Measurements from ENCODE around the gene SSRP1. TPM values are rescaled to one million over a fixed set of nuclear protein-coding genes. Genes with fewer than 3 reads are reported as not detected.
"Not testable (repeated sequence)": the region's sequence is repeated elsewhere in the genome, so short reads cannot be mapped to it uniquely, and the experiment has no call there.

The SSRP1 gene
- total RNA-seq, result 51.6 and 58.3 TPM in 2 replicates

- DNase-seq (ENCODE audit: low read depth in 2 of 2), result peak; percentile 67 to 88
These were observed at the start of gene SSRP1 for GRCh38 chr11:57335343-57336110. Gene SSRP1 (minus strand): TSS chr11:57335892. CDS start chr11:57335121, 771 bp downstream.

GRCh38 chr11:57380975-57381374 lies 45.3 kb upstream of the SSRP1 start, which contains the start of gene PRG3:
Gene PRG3 (minus strand): TSS chr11:57381150. CDS start chr11:57380708, 442 bp downstream.
- DNase-seq (ENCODE audit: low read depth in 2 of 2), result no peak

GRCh38 chr11:57379732-57380131 lies 44.0 kb upstream of the SSRP1 start:
- DNase-seq (ENCODE audit: low read depth in 2 of 2), result peak in 1 of 2 donors; percentile 28

- DNase-seq (ENCODE audit: low read depth in 2 of 2), result no peak
These were observed 42.5 kb upstream of the SSRP1 start for GRCh38 chr11:57378186-57378585.

GRCh38 chr11:57377107-57377506 lies 41.4 kb upstream of the SSRP1 start:
- no peak for DNase-seq (ENCODE audit: low read depth in 2 of 2)

- no peak for DNase-seq (ENCODE audit: low read depth in 2 of 2)
These were observed 40.7 kb upstream of the SSRP1 start for GRCh38 chr11:57376095-57377090.

- no peak for DNase-seq (ENCODE audit: low read depth in 2 of 2)
These were observed 39.8 kb upstream of the SSRP1 start for GRCh38 chr11:57375490-57375889.

GRCh38 chr11:57374966-57375365 lies 39.3 kb upstream of the SSRP1 start:
- no peak for DNase-seq (ENCODE audit: low read depth in 2 of 2)

- no peak for DNase-seq (ENCODE audit: low read depth in 2 of 2)
These were observed 37.5 kb upstream of the SSRP1 start for GRCh38 chr11:57373146-57373545.

- no peak for DNase-seq (ENCODE audit: low read depth in 2 of 2)
These were observed 35.2 kb upstream of the SSRP1 start for GRCh38 chr11:57370941-57371340.

- peak in 1 of 2 donors; percentile 18 for DNase-seq (ENCODE audit: low read depth in 2 of 2)
These were observed 34.6 kb upstream of the SSRP1 start for GRCh38 chr11:57370251-57370650.

- DNase-seq (ENCODE audit: low read depth in 2 of 2), result no peak
These were observed 33.1 kb upstream of the SSRP1 start for GRCh38 chr11:57368845-57369232.

- peak in 1 of 2 donors; percentile 33 for DNase-seq (ENCODE audit: low read depth in 2 of 2)
These were observed 32.6 kb upstream of the SSRP1 start for GRCh38 chr11:57368106-57368844.

- no peak for DNase-seq (ENCODE audit: low read depth in 2 of 2)
These were observed 29.4 kb upstream of the SSRP1 start for GRCh38 chr11:57364851-57365660.

GRCh38 chr11:57363131-57364080 lies 27.7 kb upstream of the SSRP1 start:
- no peak for DNase-seq (ENCODE audit: low read depth in 2 of 2)

GRCh38 chr11:57361926-57362325 lies 26.2 kb upstream of the SSRP1 start:
- DNase-seq (ENCODE audit: low read depth in 2 of 2), result no peak

- DNase-seq (ENCODE audit: low read depth in 2 of 2), result not testable (repeated sequence)
These were observed 25.7 kb upstream of the SSRP1 start for GRCh38 chr11:57361420-57361819.

- no peak for DNase-seq (ENCODE audit: low read depth in 2 of 2)
These were observed 25.3 kb upstream of the SSRP1 start for GRCh38 chr11:57360991-57361390.

- DNase-seq (ENCODE audit: low read depth in 2 of 2), result no peak
These were observed 24.4 kb upstream of the SSRP1 start for GRCh38 chr11:57359896-57360690.
